HEK293 (cell line): ENCODE results near the gene PDSS1.

ENCODE experiments used
- CTCF ChIA-PET: fragments of 350-600 bp; formaldehyde crosslinking; extraction: SDS; loops from one replicate; lab custom pipeline; 2021; ENCODE audit warnings: antibody characterized with exemption; lab: Yijun Ruan, JAX
- POLR2A ChIA-PET: fragments of 300-600 bp; formaldehyde crosslinking; extraction: SDS; loops from one replicate; lab custom pipeline; 2020; ENCODE audit warnings: antibody characterized with exemption, inconsistent platforms; lab: Yijun Ruan, JAX
- H3K27ac ChIP-seq: fragments of 200-500 bp; sonication (Bioruptor generic); 2 replicates; pipeline ENCODE4 v1.5.1; 2014; ENCODE audit warnings: low read depth, low read length, control low read depth, inconsistent platforms; ENCODE audit errors: extremely low read depth
- H3K36me3 ChIP-seq, 2 experiments: fragments of 200-500 bp in 1 of 2; sonication (Bioruptor generic) in 1 of 2; 1 replicate in 1 of 2; 2 replicates in 1 of 2; pipeline ENCODE4 v1.5.1; 2014 to 2017; ENCODE audit warnings: inconsistent platforms in 2 of 2, low read length in 2 of 2; ENCODE audit not compliant: control insufficient read depth in 2 of 2, insufficient read depth in 1 of 2
- H3K4me1 ChIP-seq: fragments of 200-500 bp; sonication (Bioruptor generic); 2 replicates; pipeline ENCODE4 v1.5.1; 2014; ENCODE audit warnings: mild to moderate bottlenecking, low read length, inconsistent platforms; ENCODE audit not compliant: control insufficient read depth, insufficient read depth
- H3K4me3 ChIP-seq: 2 replicates; pipeline ENCODE4 v1.5.1; 2011; ENCODE audit warnings: low read depth, mild to moderate bottlenecking, control low read depth, low read length, moderate library complexity
- H3K9me3 ChIP-seq: fragments of 200-500 bp; sonication (Bioruptor generic); 2 replicates; pipeline ENCODE4 v1.5.1; 2014; ENCODE audit warnings: low read depth, low read length, inconsistent platforms; ENCODE audit not compliant: control insufficient read depth, insufficient read depth
- ATF2 ChIP-seq: fragments of 450-650 bp; formaldehyde crosslinking; IDR thresholded peaks from 2 replicates; pipeline ENCODE4 v1.5.1; 2016; ENCODE audit warnings: missing biosample characterization, missing genetic modification characterization, low read depth
- INSM2 ChIP-seq: fragments of 450-650 bp; formaldehyde crosslinking; IDR thresholded peaks from 2 replicates; pipeline ENCODE4 v1.5.1; 2016; ENCODE audit warnings: missing biosample characterization, missing genetic modification characterization
- KLF10 ChIP-seq: fragments of 450-650 bp; IDR thresholded peaks from 2 replicates; pipeline ENCODE4 v1.5.1; 2018; ENCODE audit warnings: missing biosample characterization, mild to moderate bottlenecking, missing genetic modification characterization
- KLF17 ChIP-seq: fragments of 450-650 bp; formaldehyde crosslinking; IDR thresholded peaks from 2 replicates; pipeline ENCODE4 v1.5.1; 2016; ENCODE audit warnings: missing biosample characterization, missing genetic modification characterization
- MEIS1 ChIP-seq: sonication (generic); formaldehyde crosslinking; IDR thresholded peaks from 2 replicates; pipeline ENCODE4 v1.8.1; 2022; ENCODE audit warnings: missing genetic modification reagents, mild to moderate bottlenecking, borderline replicate concordance
- ZBTB11 ChIP-seq: fragments of 450-650 bp; formaldehyde crosslinking; conservative IDR thresholded peaks from 2 replicates; pipeline ENCODE4 v1.5.1; 2016; ENCODE audit warnings: low read depth, missing biosample characterization, missing genetic modification characterization
- ZBTB17 ChIP-seq: fragments of 450-650 bp; formaldehyde crosslinking; IDR thresholded peaks from 2 replicates; pipeline ENCODE4 v1.5.1; 2016; ENCODE audit warnings: missing biosample characterization, missing genetic modification characterization
- ZBTB44 ChIP-seq: fragments of 450-650 bp; IDR thresholded peaks from 2 replicates; pipeline ENCODE4 v1.5.1; 2018; ENCODE audit warnings: missing biosample characterization, mild to moderate bottlenecking, missing genetic modification characterization
- ZNF132 ChIP-seq: fragments of 450-650 bp; formaldehyde crosslinking; IDR thresholded peaks from 2 replicates; pipeline ENCODE4 v1.5.1; 2017; ENCODE audit warnings: missing biosample characterization, missing genetic modification characterization, borderline replicate concordance
- ZNF146 ChIP-seq: fragments of 450-650 bp; formaldehyde crosslinking; IDR thresholded peaks from 2 replicates; pipeline ENCODE4 v1.5.1; 2016; ENCODE audit warnings: missing biosample characterization, missing genetic modification characterization
- ZNF184 ChIP-seq: fragments of 450-650 bp; IDR thresholded peaks from 2 replicates; pipeline ENCODE4 v1.5.1; 2018; ENCODE audit warnings: missing biosample characterization, mild to moderate bottlenecking, missing genetic modification characterization
- ZNF239 ChIP-seq: fragments of 450-650 bp; formaldehyde crosslinking; IDR thresholded peaks from 2 replicates; pipeline ENCODE4 v1.5.1; 2016; ENCODE audit warnings: missing biosample characterization, missing genetic modification characterization
- ZNF394 ChIP-seq: fragments of 450-650 bp; formaldehyde crosslinking; IDR thresholded peaks from 2 replicates; pipeline ENCODE4 v1.5.1; 2016; ENCODE audit warnings: missing biosample characterization, missing genetic modification characterization, mild to moderate bottlenecking, moderate library complexity, borderline replicate concordance
- ZNF488 ChIP-seq: fragments of 450-650 bp; formaldehyde crosslinking; IDR thresholded peaks from 2 replicates; pipeline ENCODE4 v1.5.1; 2016; ENCODE audit warnings: missing biosample characterization, missing genetic modification characterization
- ZNF529 ChIP-seq: fragments of 450-650 bp; formaldehyde crosslinking; IDR thresholded peaks from 2 replicates; pipeline ENCODE4 v1.5.1; 2017; ENCODE audit warnings: missing genetic modification characterization, missing biosample characterization; ENCODE audit not compliant: insufficient replicate concordance
- ZNF660 ChIP-seq: fragments of 450-650 bp; IDR thresholded peaks from 2 replicates; pipeline ENCODE4 v1.5.1; 2018; ENCODE audit warnings: missing biosample characterization, mild to moderate bottlenecking, missing genetic modification characterization

Gene PDSS1

GRCh38 chr10:26780106-26780792, 82.7 kb downstream of the PDSS1 start:
- H3K9me3 ChIP-seq: no peaks in the 10 kb centered on the region
- H3K4me1 ChIP-seq: no peaks in the 10 kb centered on the region
- no peaks in the 10 kb centered on the region; a peak in 1 of 3 replicates for H3K36me3 ChIP-seq
- no peak for TF ChIP-seq ZBTB17 (tag by site-specific recombination)
- H3K27ac ChIP-seq: no peak overlapping the region
- ChIA-PET CTCF (interaction anchor here (2.2 kb wide), 1 partner anchor 54 kb away, joined by 8 read pairs; no protein-coding TSS in a partner anchor), POLR2A (no interaction called here)
- H3K4me3 ChIP-seq: no peak overlapping the region

GRCh38 chr10:26780793-26781601, 83.5 kb downstream of the PDSS1 start:
- Histone ChIP-seq H3K36me3 (no peaks in the 10 kb centered on the region; a peak in 1 of 3 replicates), H3K9me3 (no peaks in the 10 kb centered on the region), H3K4me1 (no peaks in the 10 kb centered on the region)
- ChIA-PET POLR2A (no interaction called here), CTCF (interaction anchor here (0.7 to 2.2 kb wide), 2 partner anchors 48 to 55 kb away, joined by 3 to 8 read pairs; no protein-coding TSS in a partner anchor)
- TF ChIP-seq KLF10 (tag by site-specific recombination) (no peak), ZNF394 (tag by site-specific recombination) (peak; percentile 36; the same call in 1 of the 2 replicates)
- TF ChIP-seq, all 188 proteins: peak for 1
- Histone ChIP-seq H3K27ac (no peak overlapping the region), H3K4me3 (no peak overlapping the region)

- no peak overlapping the region for H3K27ac ChIP-seq
- no peak for TF ChIP-seq ZNF146 (tag by site-specific recombination)
- no peak for TF ChIP-seq ZNF132 (tag by site-specific recombination)
- no peak for TF ChIP-seq INSM2 (tag by site-specific recombination)
- TF ChIP-seq ZNF529 (tag by site-specific recombination): no peak
- no peak for TF ChIP-seq KLF17 (tag by site-specific recombination)
- TF ChIP-seq ZBTB11 (tag by site-specific recombination): no peak
- no peak for TF ChIP-seq ATF2 (tag by site-specific recombination)
- no peak for TF ChIP-seq ZNF488 (tag by site-specific recombination)
- TF ChIP-seq MEIS1 (CRISPR knock-in tag): no peak
- no peak for TF ChIP-seq ZNF239
- no peak for TF ChIP-seq ZBTB44 (tag by site-specific recombination)
- TF ChIP-seq ZNF184 (tag by site-specific recombination): no peak
- TF ChIP-seq ZNF660 (tag by site-specific recombination): no peak
- TF ChIP-seq, all 188 proteins: peak for 0
- Histone ChIP-seq H3K4me3 (no peak overlapping the region), H3K9me3 (no peaks in the 10 kb centered on the region), H3K36me3 (no peaks in the 10 kb centered on the region; a peak in 1 of 3 replicates), H3K4me1 (no peaks in the 10 kb centered on the region)
- ChIA-PET CTCF (interaction anchor here (2.2 kb wide), 1 partner anchor 56 kb away, joined by 8 read pairs; no protein-coding TSS in a partner anchor), POLR2A (no interaction called here)
Measured at GRCh38 chr10:26781797-26782196, 84.3 kb downstream of the PDSS1 start.
